K562 (cell line): Measurements from ENCODE around the gene SERPINH1. TPM values are rescaled to one million over a fixed set of nuclear protein-coding genes. Genes with fewer than 3 reads are reported as not detected.

Experiments
- ATAC-seq: fragments of 200-7000 bp; cut with Tn5 transposase; 3 replicates; pipeline ENCODE4 v1.9.1; 2020; ENCODE audit warnings: moderate library complexity
- BruUV-seq: library from RNA; stranded (reverse); fragments of 400-500 nt; replicated peaks from 2 replicates; lab custom pipeline; 2021; lab: Mats Ljungman, UMichigan
- CTCF ChIA-PET: fragments of 300-600 bp; formaldehyde crosslinking; extraction: SDS; loops from one replicate; lab custom pipeline; 2021; ENCODE audit warnings: low intra/inter-chr PET ratio; lab: Yijun Ruan, JAX
- POLR2A ChIA-PET: fragments of 300-600, 350-650 bp; sonication (Branson Sonifier 250); formaldehyde crosslinking; extraction: SDS; loops from one replicate; lab custom pipeline; 2021; ENCODE audit warnings: antibody characterized with exemption, inconsistent platforms; lab: Yijun Ruan, JAX
- DNase-seq, 4 experiments: peaks; one replicate each; pipeline versions ENCODE4 v3.0.0 to v3.0.0-alpha.2; 2011 to 2018; ENCODE audit warnings: low spot score in 3 of 4, mixed read lengths in 3 of 4; ENCODE audit errors: extremely low read depth in 1 of 4
- FAIRE-seq: peaks from 2 replicates; lab custom pipeline; 2011; peaks lifted over from hg19 to GRCh38; lab: Jason Lieb, UNC
- H2AFZ ChIP-seq: 2 replicates; pipeline ENCODE4 v1.6.0; 2011; ENCODE audit warnings: low read depth, low read length, control low read depth, inconsistent platforms
- H3K27ac ChIP-seq: fragments of 200-600 bp; 3 replicates; pipeline ENCODE4 v1.8.0; 2011; ENCODE audit warnings: low read depth, mild to moderate bottlenecking, control low read depth, inconsistent platforms, low read length, moderate library complexity, mixed read lengths; ENCODE audit errors: extremely low read depth
- H3K27me3 ChIP-seq, 2 experiments: fragments of 300-600 bp in 1 of 2; 2 replicates in 1 of 2; 3 replicates in 1 of 2; pipeline versions ENCODE4 v1.6.0 to v1.8.0; 2011; ENCODE audit warnings: inconsistent platforms in 2 of 2, low read length in 2 of 2, mild to moderate bottlenecking in 1 of 2, mixed read lengths in 1 of 2, moderate library complexity in 1 of 2; ENCODE audit not compliant: control insufficient read depth in 2 of 2, insufficient read depth in 2 of 2
- H3K36me3 ChIP-seq: fragments of 300-600 bp; 3 replicates; pipeline ENCODE4 v1.8.0; 2011; ENCODE audit warnings: mild to moderate bottlenecking, low read length, inconsistent platforms; ENCODE audit not compliant: control insufficient read depth, insufficient read depth
- H3K4me1 ChIP-seq, 2 experiments: fragments of 200-600 bp in 1 of 2; replicated peaks in 1 of 2; 2 replicates in 1 of 2; 3 replicates in 1 of 2; pipeline versions ENCODE4 v1.5.1 to v1.8.0; 2011; ENCODE audit warnings: inconsistent platforms in 2 of 2, low read length in 2 of 2, mild to moderate bottlenecking in 1 of 2, mixed read lengths in 1 of 2, moderate library complexity in 1 of 2; ENCODE audit not compliant: control insufficient read depth in 2 of 2, insufficient read depth in 2 of 2
- H3K4me2 ChIP-seq: 2 replicates; pipeline ENCODE4 v1.6.1; 2011; ENCODE audit warnings: low read length, control low read depth, inconsistent platforms, mixed read lengths; ENCODE audit not compliant: insufficient read depth
- H3K4me3 ChIP-seq: fragments of 200-600 bp; sonication (generic), shearing (Covaris generic); 2 replicates; pipeline ENCODE4 v1.5.1; 2016; ENCODE audit warnings: control low read depth, inconsistent platforms
- H3K79me2 ChIP-seq: fragments of 200-600 bp; 3 replicates; pipeline ENCODE4 v1.8.0; 2011; ENCODE audit warnings: low read length, inconsistent platforms; ENCODE audit not compliant: control insufficient read depth, insufficient read depth
- H3K9ac ChIP-seq, 2 experiments: 2 replicates each; pipeline versions ENCODE4 v1.6.0 to v1.6.1; 2011; ENCODE audit warnings: low read depth in 2 of 2, low read length in 2 of 2, control low read depth in 1 of 2, inconsistent platforms in 1 of 2, mild to moderate bottlenecking in 1 of 2, mixed read lengths in 1 of 2; ENCODE audit not compliant: insufficient read depth in 1 of 2
- H3K9me1 ChIP-seq: one replicate; pipeline ENCODE4 v1.6.0; 2011; ENCODE audit warnings: inconsistent platforms, mild to moderate bottlenecking, low read length, moderate library complexity; ENCODE audit not compliant: control insufficient read depth, insufficient read depth
- H3K9me3 ChIP-seq: replicated peaks from 2 replicates; pipeline ENCODE4 v1.5.1; 2011; ENCODE audit warnings: low read depth, low read length, inconsistent platforms; ENCODE audit not compliant: control insufficient read depth, insufficient read depth
- H4K20me1 ChIP-seq: replicated peaks from 2 replicates; pipeline ENCODE4 v1.6.1; 2011; ENCODE audit warnings: low read length, inconsistent platforms, mixed read lengths; ENCODE audit not compliant: control insufficient read depth, insufficient read depth
- BRD4 ChIP-seq: fragments of 200-600 bp; sonication (generic); IDR thresholded peaks from 2 replicates; pipeline ENCODE4 v1.6.1; 2017; ENCODE audit warnings: inconsistent platforms
- GTF2B ChIP-seq: IDR thresholded peaks from 2 replicates; pipeline ENCODE4 v1.6.1; 2011; ENCODE audit not compliant: insufficient read length; ENCODE audit errors: extremely low read depth
- MAX ChIP-seq: sonication (generic); formaldehyde crosslinking; IDR thresholded peaks from 2 replicates; pipeline ENCODE4 v1.9.0; 2022; ENCODE audit warnings: mild to moderate bottlenecking, missing genetic modification reagents
- NRF1 ChIP-seq, 2 experiments: fragments of 450-650 bp; IDR thresholded peaks in 1 of 2; conservative IDR thresholded peaks in 1 of 2; 2 replicates each; pipeline ENCODE4 v1.6.1; 2014; ENCODE audit warnings: mild to moderate bottlenecking in 2 of 2
- POLR3A ChIP-seq: IDR thresholded peaks from 2 replicates; pipeline ENCODE4 v1.6.1; 2011; ENCODE audit warnings: borderline replicate concordance, mild to moderate bottlenecking, moderate library complexity; ENCODE audit not compliant: insufficient read length, insufficient read depth; ENCODE audit errors: extremely low read depth
- SMARCA4 ChIP-seq: fragments of 450-650 bp; IDR thresholded peaks from 2 replicates; pipeline ENCODE4 v1.6.1; 2016
- SPI1 ChIP-seq: IDR thresholded peaks from 2 replicates; pipeline ENCODE4 v1.6.1; 2011; ENCODE audit warnings: low read depth, low read length, control low read depth, borderline replicate concordance
- YY1 ChIP-seq, 3 experiments: IDR thresholded peaks; 2 replicates each; pipeline ENCODE4 v1.6.1; 2011; ENCODE audit warnings: low read length in 2 of 3, mild to moderate bottlenecking in 2 of 3, moderate library complexity in 2 of 3, borderline replicate concordance in 1 of 3, control low read depth in 1 of 3, low read depth in 1 of 3; ENCODE audit not compliant: insufficient read depth in 3 of 3, insufficient replicate concordance in 2 of 3, control insufficient read depth in 1 of 3, insufficient read length in 1 of 3; ENCODE audit errors: extremely low read depth in 1 of 3
- ZBTB49 ChIP-seq: sonication (generic); formaldehyde crosslinking; IDR thresholded peaks from 2 replicates; pipeline ENCODE4 v1.8.0; 2022; ENCODE audit warnings: missing genetic modification reagents, mild to moderate bottlenecking, borderline replicate concordance
- ZC3H4 ChIP-seq: sonication (generic); formaldehyde crosslinking; IDR thresholded peaks from 2 replicates; pipeline ENCODE4 v1.9.0; 2021; ENCODE audit warnings: missing genetic modification reagents, borderline replicate concordance
- ZKSCAN8 ChIP-seq: fragments of 200-800 bp; sonication (Bioruptor generic); IDR thresholded peaks from 2 replicates; pipeline ENCODE4 v1.6.1; 2016; ENCODE audit warnings: missing genetic modification characterization, missing compliant biosample characterization
- ZNF511 ChIP-seq: sonication (generic); formaldehyde crosslinking; IDR thresholded peaks from 2 replicates; pipeline ENCODE4 v1.8.0; 2022; ENCODE audit warnings: mild to moderate bottlenecking, missing genetic modification reagents
- WGBS: fragments of 100-300 bp; shearing (Covaris generic); methylation state at CpG from one replicate; pipeline ENCODE4 v1.1.6; 2016; ENCODE audit warnings: low coverage, mixed read lengths; ENCODE audit not compliant: insufficient coverage; ENCODE audit errors: missing lambda C conversion rate; 5-methylcytosine and 5-hydroxymethylcytosine counted together
- in situ Hi-C: fragments of 300-500 bp; cut with MboI; formaldehyde crosslinking; loops from 4 replicates; pipeline ENCODE4 v1.15.0; 2018; ENCODE audit warnings: inconsistent platforms, mixed read lengths
- intact Hi-C: fragments of 100-400 bp; cut with micrococcal nuclease; formaldehyde crosslinking; loops from 2 replicates; pipeline ENCODE4 v1.14.2; 2022
- polyA plus RNA-seq, 8 experiments: library from polyadenylated mRNA; depleted of rRNA in 4 of 8; stranded (reverse) in 5 of 8; unstranded in 3 of 8; fragments of >200 nt; fragmentation: Nextera tagmentation in 2 of 8; fragmentation: Illumina TruSeq in 1 of 8; extraction: Ambion mirVana in 2 of 8; extraction: Trizol in 1 of 8; gene quantifications; 2 replicates each; pipeline versions ENCODE4 v1.2.1 to v1.2.3, GENCODE V29; 2011 to 2014; ENCODE audit warnings: inconsistent platforms in 1 of 8, missing spikeins in 1 of 8
- total RNA-seq, 7 experiments: library from RNA; depleted of rRNA in 6 of 7; stranded (reverse); fragments of >200 nt in 6 of 7; fragmentation: Illumina TruSeq in 2 of 7; extraction: Trizol in 2 of 7; gene quantifications; 2 replicates each; pipeline versions ENCODE4 v1.2.1 to v1.2.3, GENCODE V29; 2011 to 2021; ENCODE audit warnings: low replicate concordance in 1 of 7

SERPINH1 gene
- total and polyA plus RNA-seq, 9 of the 15 experiments (the other 6 are each of a cell fraction or from before 2014, with no cell fraction given) = 2.8 to 106 (median 67.9) TPM

- 0 out of 2 replicates have a peak, but pooled peaks have one; percentile 13 for TF ChIP-seq MAX (CRISPR knock-in tag)
- 0 out of 2 replicates have a peak, but pooled peaks have one; percentile 17 for TF ChIP-seq SMARCA4
- peak; percentile 65; the same call in 1 of the 2 replicates for TF ChIP-seq SPI1
- no peak for TF ChIP-seq ZKSCAN8
- 0 out of 2 replicates have a peak, but pooled peaks have one; percentile 37 for TF ChIP-seq ZNF511 (CRISPR knock-in tag)
- 0 out of 2 replicates have a peak, but pooled peaks have one; percentile 51 for TF ChIP-seq ZC3H4 (CRISPR knock-in tag)
Measured at GRCh38 chr11:75524665-75525432, 37.2 kb upstream of the SERPINH1 start (continued).

- Histone ChIP-seq H2AFZ (peak within 1 kb of the TSS; percentile 92), H3K4me2 (peak within 1 kb of the TSS; percentile 95), H3K36me3 (no peaks in the 10 kb centered on the region), H3K9ac (peak within 1 kb of the TSS; percentile 73 to 97), H3K27ac (peak within 1 kb of the TSS; percentile 68), H4K20me1 (peaks cover 7% of the 10 kb centered on the region; the same call in 1 of the 2 replicates), H3K9me1 (no peaks in the 10 kb centered on the region), H3K4me3 (peak within 1 kb of the TSS; percentile 63), H3K9me3 (no peaks in the 10 kb centered on the region), H3K4me1 (peaks cover 10 to 35% of the 10 kb centered on the region in 2 experiments; a peak in 4 of 5 replicates), H3K79me2 (peaks cover 10% of the 10 kb centered on the region; the same call in 1 of the 3 replicates), H3K27me3 (no peaks in the 10 kb centered on the region)
- POLR2A ChIA-PET = interaction anchor here (0.8 to 1.0 kb wide), 3 partner anchors 8 to 288 kb away, joined by 3 to 6 read pairs (median 4); no protein-coding TSS in a partner anchor
- intact Hi-C loops = no loop called here
- peak; percentile 93 to 97 (median 97) for DNase-seq
- no TSS peak for BruUV-seq
- CTCF ChIA-PET = interaction anchor here (2.7 kb wide), 1 partner anchor 80 kb away, joined by 14 read pairs; no protein-coding TSS in a partner anchor
- peak; percentile 95 for ATAC-seq
- FAIRE-seq = peak; percentile 81
- 0% methylated on average over 45 of the region's 99 CpGs for WGBS
- in situ Hi-C loops = no loop called here
- peak in 1 of 2 experiments; percentile 67; a peak in 2 of 4 replicates for TF ChIP-seq NRF1 (conservative IDR thresholded peaks at IDR 0.05 in 1 of 2, IDR thresholded peaks at IDR 0.05 in 1 of 2)
- TF ChIP-seq POLR3A = no peak
- no peak for TF ChIP-seq BRD4
- no peak for TF ChIP-seq GTF2B
- TF ChIP-seq ZBTB49 (CRISPR knock-in tag) = no peak
- peak in 2 of 3 experiments; percentile 69 to 71 for TF ChIP-seq YY1 (IDR thresholded peaks at IDR 0.05; ENCODE audit: borderline replicate concordance in 1 of 3, control insufficient read depth in 1 of 3, extremely low read depth in 1 of 3, insufficient read depth in 3 of 3, insufficient read length in 1 of 3, insufficient replicate concordance in 2 of 3, low read depth in 1 of 3, low read length in 2 of 3)
Measured at GRCh38 chr11:75525433-75526191, 36.4 kb upstream of the SERPINH1 start, which contains the start of gene GDPD5. TSS of gene GDPD5 (minus strand) at chr11:75525941. CDS start at chr11:75477735, 48,206 bp downstream.
